Renal pelvis (tissue), 4 donors: Measurements from ENCODE around the gene IMMP2L. TPM values are rescaled to one million over a fixed set of nuclear protein-coding genes. Genes with fewer than 3 reads are reported as not detected.

Experiments used
- DNase-seq: peaks from one replicate; pipeline ENCODE4 v3.0.0-alpha.2; 2013
- polyA plus RNA-seq, 3 donors: library from polyadenylated mRNA; unstranded; fragments of 120-200 nt; gene quantifications; one replicate each; pipeline ENCODE4 v1.2.1, GENCODE V29; 2013; ENCODE audit not compliant: insufficient read length in 3 of 3

IMMP2L gene
- polyA plus RNA-seq, 3 donors: 42.8 to 50.0 (median 43.2) TPM

DNA sequence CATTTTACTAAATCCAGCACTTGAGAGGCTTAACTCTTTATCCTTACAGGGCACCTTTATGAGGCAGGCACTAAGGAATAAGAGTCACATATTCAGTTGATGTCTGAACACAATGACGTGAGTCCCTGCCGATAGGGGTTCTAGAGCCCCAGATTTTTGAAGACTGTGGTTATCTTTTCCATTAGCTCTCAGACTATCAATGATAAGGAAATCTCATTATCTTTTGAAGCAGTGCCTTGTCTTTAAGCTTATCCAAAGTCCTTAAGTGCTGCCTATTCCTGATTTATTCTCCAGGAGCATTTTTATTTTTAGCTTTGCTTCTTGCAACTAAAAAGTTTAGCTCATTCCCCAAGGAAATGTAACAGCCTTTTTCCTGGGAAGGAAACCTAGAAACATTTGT lies 915.5 kb downstream of the IMMP2L start:
- no peak for DNase-seq

GRCh38 chr7:110645616-110646015 lies 916.7 kb downstream of the IMMP2L start:
- no peak for DNase-seq

- DNase-seq: no peak
These were observed 917.2 kb downstream of the IMMP2L start for GRCh38 chr7:110645060-110645459.

DNA sequence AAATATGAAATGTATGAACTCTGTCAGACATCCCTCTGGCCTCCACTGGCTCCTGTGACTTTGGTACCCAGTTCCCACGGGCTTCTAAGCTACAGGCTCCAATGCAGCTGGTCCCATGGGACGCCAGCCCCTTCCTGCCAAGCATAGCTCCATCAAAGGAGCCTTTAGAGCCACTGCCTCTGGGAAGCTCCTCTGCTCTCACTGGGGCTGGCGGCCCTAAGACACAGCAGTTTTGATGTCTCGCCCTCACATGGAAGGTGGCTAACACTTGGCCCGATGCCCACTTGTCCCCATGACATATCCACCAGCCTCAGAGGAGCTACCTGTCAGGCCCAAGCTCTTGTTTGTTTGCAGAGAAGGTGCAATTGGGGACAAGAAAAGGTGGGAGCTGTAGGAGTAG lies 925.0 kb downstream of the IMMP2L start:
- DNase-seq: no peak

- DNase-seq: no peak
These were observed 929.0 kb downstream of the IMMP2L start for GRCh38 chr7:110633313-110633712.

- no peak for DNase-seq
These were observed 935.9 kb downstream of the IMMP2L start for GRCh38 chr7:110626414-110626813.

- DNase-seq: peak; percentile 3
These were observed 937.0 kb downstream of the IMMP2L start for GRCh38 chr7:110625294-110625693.

- DNase-seq: no peak
These were observed 938.9 kb downstream of the IMMP2L start for GRCh38 chr7:110623436-110623835.

- no peak for DNase-seq
These were observed 941.0 kb downstream of the IMMP2L start for GRCh38 chr7:110621289-110621688.

DNA sequence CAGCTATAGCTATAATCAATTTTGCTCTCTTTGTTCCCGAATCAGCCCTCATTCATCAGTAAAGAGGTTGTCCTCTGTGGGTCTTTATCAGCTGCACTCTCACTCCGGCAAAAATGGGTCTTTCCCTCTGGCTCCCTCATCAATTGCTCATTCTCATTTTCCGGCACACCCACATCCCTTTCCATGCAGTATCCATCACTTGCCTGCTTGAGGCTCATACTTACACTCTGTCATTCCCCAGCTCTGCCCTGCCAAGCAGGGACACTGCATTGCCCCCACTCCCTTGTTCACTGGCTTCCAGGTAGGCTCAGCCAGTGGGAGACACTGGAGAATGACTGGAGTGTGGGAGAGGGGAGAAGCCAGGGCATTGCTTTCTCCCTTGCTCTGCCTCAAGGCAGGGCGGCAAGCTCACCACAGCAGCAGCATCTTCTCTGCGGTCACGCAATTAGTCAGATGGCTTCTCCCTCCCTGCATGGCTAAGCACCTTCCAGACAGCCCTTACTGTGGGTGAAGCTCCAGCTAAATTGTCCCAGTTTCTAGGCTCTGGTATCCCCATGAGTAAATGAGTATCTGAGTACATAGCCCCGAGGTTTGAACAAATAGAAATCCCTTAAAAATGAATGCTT lies 942.1 kb downstream of the IMMP2L start:
- no peak for DNase-seq
